GM23338 (cell line): ENCODE results near the gene RNLS. TPM values are rescaled to one million over a fixed set of nuclear protein-coding genes. Genes with fewer than 3 reads are reported as not detected.

Experiments used
- ATAC-seq: fragments of 200-7000 bp; cut with Tn5 transposase; 3 replicates; pipeline ENCODE4 v1.9.1; 2020
- DNase-seq: peaks from one replicate; pipeline ENCODE4 v3.0.0-alpha.2; 2015; ENCODE audit warnings: low spot score
- H2AFZ ChIP-seq: fragments of 200-600 bp; sonication (generic); 2 replicates; pipeline ENCODE4 v1.8.0; 2016; ENCODE audit warnings: antibody characterized with exemption, mild to moderate bottlenecking, moderate library complexity
- H3F3A ChIP-seq: fragments of 200-600 bp; sonication (generic); replicated peaks from 2 replicates; pipeline ENCODE4 v1.8.0; 2017; ENCODE audit warnings: antibody characterized with exemption, mixed run types, low read depth
- H3K27ac ChIP-seq: fragments of 200-600 bp; sonication (generic); 2 replicates; pipeline ENCODE4 v1.6.1; 2016; ENCODE audit warnings: low read depth
- H3K27me3 ChIP-seq: fragments of 200-600 bp; sonication (generic); 2 replicates; pipeline ENCODE4 v1.8.0; 2016; ENCODE audit warnings: mild to moderate bottlenecking, mixed run types, moderate library complexity; ENCODE audit not compliant: insufficient read depth
- H3K36me3 ChIP-seq: fragments of 200-600 bp; sonication (generic); 2 replicates; pipeline ENCODE4 v1.8.0; 2016; ENCODE audit warnings: mild to moderate bottlenecking; ENCODE audit not compliant: insufficient read depth
- H3K4me1 ChIP-seq: fragments of 200-600 bp; sonication (generic); 2 replicates; pipeline ENCODE4 v1.8.0; 2016; ENCODE audit warnings: mild to moderate bottlenecking, moderate library complexity; ENCODE audit not compliant: insufficient read depth
- H3K4me2 ChIP-seq: fragments of 200-600 bp; sonication (generic); 2 replicates; pipeline ENCODE4 v1.7.1; 2017; ENCODE audit warnings: mixed run types
- H3K4me3 ChIP-seq: fragments of 200-600 bp; sonication (generic); 2 replicates; pipeline ENCODE4 v1.6.1; 2016; ENCODE audit warnings: mixed run types
- H3K79me2 ChIP-seq: fragments of 200-600 bp; sonication (generic); replicated peaks from 2 replicates; pipeline ENCODE4 v1.8.0; 2017; ENCODE audit warnings: mild to moderate bottlenecking; ENCODE audit not compliant: insufficient read depth
- H3K9me2 ChIP-seq: fragments of 200-600 bp; sonication (generic); 2 replicates; pipeline ENCODE4 v1.8.0; 2017; ENCODE audit not compliant: insufficient read depth
- H4K20me1 ChIP-seq: fragments of 200-600 bp; sonication (generic); replicated peaks from 2 replicates; pipeline ENCODE4 v1.8.0; 2017; ENCODE audit warnings: mild to moderate bottlenecking; ENCODE audit not compliant: insufficient read depth
- H3K27ac Mint-ChIP-seq: 2 replicates; pipeline ENCODE4 v1.8.0; 2020; ENCODE audit warnings: inconsistent platforms, mild to moderate bottlenecking, moderate library complexity, mixed read lengths
- H3K27me3 Mint-ChIP-seq: 3 replicates; pipeline ENCODE4 v1.8.0; 2022; ENCODE audit warnings: low read depth, mild to moderate bottlenecking, moderate library complexity, mixed read lengths, inconsistent platforms; ENCODE audit not compliant: insufficient read depth, poor library complexity
- H3K36me3 Mint-ChIP-seq: 3 replicates; pipeline ENCODE4 v1.8.0; 2021; ENCODE audit warnings: low read depth, mild to moderate bottlenecking, inconsistent platforms, moderate library complexity, mixed read lengths
- H3K4me1 Mint-ChIP-seq: 3 replicates; pipeline ENCODE4 v1.8.0; 2020; ENCODE audit warnings: mild to moderate bottlenecking, inconsistent platforms, mixed read lengths
- H3K4me3 Mint-ChIP-seq: 3 replicates; pipeline ENCODE4 v1.8.0; 2021; ENCODE audit warnings: moderate library complexity, mild to moderate bottlenecking, inconsistent platforms, mixed read lengths
- H3K9me3 Mint-ChIP-seq: 3 replicates; pipeline ENCODE4 v1.8.0; 2020; ENCODE audit warnings: moderate library complexity, mild to moderate bottlenecking, inconsistent platforms, mixed read lengths
- CREB1 ChIP-seq: fragments of 250-450 bp; sonication (Bioruptor Pico); IDR thresholded peaks from 2 replicates; pipeline ENCODE4 v1.5.0; 2020; ENCODE audit warnings: low read depth, mild to moderate bottlenecking, moderate library complexity
- EZH2 ChIP-seq: fragments of 200-600 bp; sonication (generic); IDR thresholded peaks from one replicate; pipeline ENCODE4 v1.8.0; 2017; ENCODE audit warnings: antibody characterized with exemption, mild to moderate bottlenecking, low read depth; ENCODE audit not compliant: unreplicated experiment
- EZH2phosphoT487 ChIP-seq: fragments of 200-600 bp; sonication (generic); IDR thresholded peaks from one replicate; pipeline ENCODE4 v1.8.1; 2018; ENCODE audit warnings: antibody characterized with exemption; ENCODE audit not compliant: unreplicated experiment
- JUNB ChIP-seq: IDR thresholded peaks from one replicate; pipeline ENCODE4 v1.6.1; 2016; ENCODE audit warnings: antibody characterized with exemption; ENCODE audit not compliant: unreplicated experiment
- NANOG ChIP-seq: IDR thresholded peaks from 2 replicates; pipeline ENCODE4 v1.6.1; 2016; ENCODE audit warnings: antibody characterized with exemption, borderline replicate concordance
- POLR2AphosphoS5 ChIP-seq: IDR thresholded peaks from 2 replicates; pipeline ENCODE4 v1.6.1; 2016; ENCODE audit warnings: antibody characterized with exemption, low read depth
- REST ChIP-seq: IDR thresholded peaks from one replicate; pipeline ENCODE4 v1.6.1; 2018; ENCODE audit warnings: antibody characterized with exemption; ENCODE audit not compliant: unreplicated experiment
- STAT1 ChIP-seq: IDR thresholded peaks from one replicate; pipeline ENCODE4 v1.6.1; 2016; ENCODE audit warnings: antibody characterized with exemption; ENCODE audit not compliant: unreplicated experiment
- ZNF114 ChIP-seq: fragments of 250-450 bp; sonication (Bioruptor Pico); IDR thresholded peaks from 2 replicates; pipeline ENCODE4 v1.5.0; 2020; ENCODE audit warnings: mild to moderate bottlenecking, moderate library complexity
- ZNF331 ChIP-seq: fragments of 250-450 bp; sonication (Bioruptor Pico); IDR thresholded peaks from 2 replicates; pipeline ENCODE4 v1.5.0; 2020; ENCODE audit warnings: low read depth, mild to moderate bottlenecking, moderate library complexity
- polyA plus RNA-seq: library from polyadenylated mRNA; unstranded; fragments of >200 nt; fragmentation: Nextera tagmentation; extraction: Ambion mirVana; gene quantifications from 2 replicates; pipeline ENCODE4 v1.2.1, GENCODE V29; 2016
- total RNA-seq: library from RNA; depleted of rRNA; stranded (reverse); fragments of >200 nt; shearing (Covaris generic); gene quantifications from 2 replicates; pipeline ENCODE4 v1.2.3, GENCODE V29; 2014
- TF ChIP-seq, protein P1 (sequence below): fragments of 250-450 bp; sonication (Bioruptor Pico); IDR thresholded peaks from 2 replicates; pipeline ENCODE4 v1.5.0; 2020; ENCODE audit warnings: mild to moderate bottlenecking, moderate library complexity
- TF ChIP-seq, protein P2 (sequence below), 2 experiments: fragments of 200-600 bp in 1 of 2; sonication (generic) in 1 of 2; conservative IDR thresholded peaks; 2 replicates each; pipeline versions ENCODE4 v1.5.1 to v1.6.1; 2016 to 2017; ENCODE audit warnings: antibody characterized with exemption in 2 of 2, low read depth in 2 of 2, mild to moderate bottlenecking in 2 of 2, moderate library complexity in 1 of 2
- TF ChIP-seq, protein P3 (sequence below): IDR thresholded peaks from 2 replicates; pipeline ENCODE4 v1.6.1; 2016; ENCODE audit warnings: antibody characterized with exemption

RNLS gene
- total and polyA plus RNA-seq, 2 experiments from 2014 or later, result 8.8 to 15.2 TPM

DNA sequence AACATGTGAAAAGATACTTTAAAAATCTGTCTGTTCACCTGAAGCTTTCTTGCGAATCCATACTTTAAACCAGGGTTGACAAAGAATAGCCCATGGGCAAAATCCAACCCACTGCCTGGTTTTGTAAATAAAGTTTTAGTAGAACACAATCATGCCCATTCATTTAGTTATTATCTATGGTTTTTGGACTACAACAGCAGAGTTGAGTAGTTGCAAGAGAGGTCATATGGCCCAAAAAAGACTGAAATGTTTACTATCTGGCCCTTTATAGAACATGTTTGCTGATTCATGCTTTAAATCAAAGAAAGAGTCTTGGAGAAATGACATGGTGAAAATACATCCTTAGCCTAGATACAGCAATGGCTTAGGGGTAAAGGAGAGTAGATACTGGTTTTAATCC is 356.2 kb downstream of the RNLS start:
- H3K4me3 ChIP-seq, result no peak overlapping the region
- no peaks in the 10 kb centered on the region for H3K79me2 ChIP-seq
- no peaks in the 10 kb centered on the region for H3K27me3 Mint-ChIP-seq
- no peaks in the 10 kb centered on the region for H4K20me1 ChIP-seq
- H3F3A ChIP-seq, result no peaks in the 10 kb centered on the region
- no peaks in the 10 kb centered on the region for H3K4me1 ChIP-seq
- H3K27ac ChIP-seq, result no peak overlapping the region
- H3K9me2 ChIP-seq, result 0 out of 2 replicates have a peak, but pooled peaks cover 4% of the 10 kb centered on the region
- H3K36me3 ChIP-seq, result no peaks in the 10 kb centered on the region
- no peak overlapping the region for H3K27ac Mint-ChIP-seq
- H3K36me3 Mint-ChIP-seq, result no peaks in the 10 kb centered on the region
- no peak overlapping the region for H3K4me2 ChIP-seq
- no peak for ATAC-seq
- peaks cover 5% of the 10 kb centered on the region; the same call in 2 of the 3 replicates for H3K4me1 Mint-ChIP-seq
- TF ChIP-seq, protein P1, sequence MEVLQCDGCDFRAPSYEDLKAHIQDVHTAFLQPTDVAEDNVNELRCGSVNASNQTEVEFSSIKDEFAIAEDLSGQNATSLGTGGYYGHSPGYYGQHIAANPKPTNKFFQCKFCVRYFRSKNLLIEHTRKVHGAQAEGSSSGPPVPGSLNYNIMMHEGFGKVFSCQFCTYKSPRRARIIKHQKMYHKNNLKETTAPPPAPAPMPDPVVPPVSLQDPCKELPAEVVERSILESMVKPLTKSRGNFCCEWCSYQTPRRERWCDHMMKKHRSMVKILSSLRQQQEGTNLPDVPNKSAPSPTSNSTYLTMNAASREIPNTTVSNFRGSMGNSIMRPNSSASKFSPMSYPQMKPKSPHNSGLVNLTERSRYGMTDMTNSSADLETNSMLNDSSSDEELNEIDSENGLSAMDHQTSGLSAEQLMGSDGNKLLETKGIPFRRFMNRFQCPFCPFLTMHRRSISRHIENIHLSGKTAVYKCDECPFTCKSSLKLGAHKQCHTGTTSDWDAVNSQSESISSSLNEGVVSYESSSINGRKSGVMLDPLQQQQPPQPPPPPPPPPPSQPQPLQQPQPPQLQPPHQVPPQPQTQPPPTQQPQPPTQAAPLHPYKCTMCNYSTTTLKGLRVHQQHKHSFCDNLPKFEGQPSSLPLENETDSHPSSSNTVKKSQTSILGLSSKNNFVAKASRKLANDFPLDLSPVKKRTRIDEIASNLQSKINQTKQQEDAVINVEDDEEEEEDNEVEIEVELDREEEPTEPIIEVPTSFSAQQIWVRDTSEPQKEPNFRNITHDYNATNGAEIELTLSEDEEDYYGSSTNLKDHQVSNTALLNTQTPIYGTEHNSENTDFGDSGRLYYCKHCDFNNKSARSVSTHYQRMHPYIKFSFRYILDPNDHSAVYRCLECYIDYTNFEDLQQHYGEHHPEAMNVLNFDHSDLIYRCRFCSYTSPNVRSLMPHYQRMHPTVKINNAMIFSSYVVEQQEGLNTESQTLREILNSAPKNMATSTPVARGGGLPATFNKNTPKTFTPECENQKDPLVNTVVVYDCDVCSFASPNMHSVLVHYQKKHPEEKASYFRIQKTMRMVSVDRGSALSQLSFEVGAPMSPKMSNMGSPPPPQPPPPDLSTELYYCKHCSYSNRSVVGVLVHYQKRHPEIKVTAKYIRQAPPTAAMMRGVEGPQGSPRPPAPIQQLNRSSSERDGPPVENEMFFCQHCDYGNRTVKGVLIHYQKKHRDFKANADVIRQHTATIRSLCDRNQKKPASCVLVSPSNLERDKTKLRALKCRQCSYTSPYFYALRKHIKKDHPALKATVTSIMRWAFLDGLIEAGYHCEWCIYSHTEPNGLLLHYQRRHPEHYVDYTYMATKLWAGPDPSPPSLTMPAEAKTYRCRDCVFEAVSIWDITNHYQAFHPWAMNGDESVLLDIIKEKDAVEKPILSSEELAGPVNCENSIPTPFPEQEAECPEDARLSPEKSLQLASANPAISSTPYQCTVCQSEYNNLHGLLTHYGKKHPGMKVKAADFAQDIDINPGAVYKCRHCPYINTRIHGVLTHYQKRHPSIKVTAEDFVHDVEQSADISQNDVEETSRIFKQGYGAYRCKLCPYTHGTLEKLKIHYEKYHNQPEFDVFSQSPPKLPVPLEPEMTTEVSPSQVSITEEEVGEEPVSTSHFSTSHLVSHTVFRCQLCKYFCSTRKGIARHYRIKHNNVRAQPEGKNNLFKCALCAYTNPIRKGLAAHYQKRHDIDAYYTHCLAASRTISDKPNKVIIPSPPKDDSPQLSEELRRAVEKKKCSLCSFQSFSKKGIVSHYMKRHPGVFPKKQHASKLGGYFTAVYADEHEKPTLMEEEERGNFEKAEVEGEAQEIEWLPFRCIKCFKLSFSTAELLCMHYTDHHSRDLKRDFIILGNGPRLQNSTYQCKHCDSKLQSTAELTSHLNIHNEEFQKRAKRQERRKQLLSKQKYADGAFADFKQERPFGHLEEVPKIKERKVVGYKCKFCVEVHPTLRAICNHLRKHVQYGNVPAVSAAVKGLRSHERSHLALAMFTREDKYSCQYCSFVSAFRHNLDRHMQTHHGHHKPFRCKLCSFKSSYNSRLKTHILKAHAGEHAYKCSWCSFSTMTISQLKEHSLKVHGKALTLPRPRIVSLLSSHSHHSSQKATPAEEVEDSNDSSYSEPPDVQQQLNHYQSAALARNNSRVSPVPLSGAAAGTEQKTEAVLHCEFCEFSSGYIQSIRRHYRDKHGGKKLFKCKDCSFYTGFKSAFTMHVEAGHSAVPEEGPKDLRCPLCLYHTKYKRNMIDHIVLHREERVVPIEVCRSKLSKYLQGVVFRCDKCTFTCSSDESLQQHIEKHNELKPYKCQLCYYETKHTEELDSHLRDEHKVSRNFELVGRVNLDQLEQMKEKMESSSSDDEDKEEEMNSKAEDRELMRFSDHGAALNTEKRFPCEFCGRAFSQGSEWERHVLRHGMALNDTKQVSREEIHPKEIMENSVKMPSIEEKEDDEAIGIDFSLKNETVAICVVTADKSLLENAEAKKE, result no peak
- no peak for TF ChIP-seq POLR2AphosphoS5
- no peak for TF ChIP-seq JUNB
- TF ChIP-seq EZH2, result no peak
- no peak for TF ChIP-seq ZNF114 (CRISPR knock-in tag)
- no peak for TF ChIP-seq STAT1
- no peak for TF ChIP-seq ZNF331 (CRISPR knock-in tag)
- no peak for TF ChIP-seq EZH2phosphoT487
- no peak for TF ChIP-seq REST
- TF ChIP-seq NANOG, result no peak
- TF ChIP-seq, protein P2, sequence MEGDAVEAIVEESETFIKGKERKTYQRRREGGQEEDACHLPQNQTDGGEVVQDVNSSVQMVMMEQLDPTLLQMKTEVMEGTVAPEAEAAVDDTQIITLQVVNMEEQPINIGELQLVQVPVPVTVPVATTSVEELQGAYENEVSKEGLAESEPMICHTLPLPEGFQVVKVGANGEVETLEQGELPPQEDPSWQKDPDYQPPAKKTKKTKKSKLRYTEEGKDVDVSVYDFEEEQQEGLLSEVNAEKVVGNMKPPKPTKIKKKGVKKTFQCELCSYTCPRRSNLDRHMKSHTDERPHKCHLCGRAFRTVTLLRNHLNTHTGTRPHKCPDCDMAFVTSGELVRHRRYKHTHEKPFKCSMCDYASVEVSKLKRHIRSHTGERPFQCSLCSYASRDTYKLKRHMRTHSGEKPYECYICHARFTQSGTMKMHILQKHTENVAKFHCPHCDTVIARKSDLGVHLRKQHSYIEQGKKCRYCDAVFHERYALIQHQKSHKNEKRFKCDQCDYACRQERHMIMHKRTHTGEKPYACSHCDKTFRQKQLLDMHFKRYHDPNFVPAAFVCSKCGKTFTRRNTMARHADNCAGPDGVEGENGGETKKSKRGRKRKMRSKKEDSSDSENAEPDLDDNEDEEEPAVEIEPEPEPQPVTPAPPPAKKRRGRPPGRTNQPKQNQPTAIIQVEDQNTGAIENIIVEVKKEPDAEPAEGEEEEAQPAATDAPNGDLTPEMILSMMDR (conservative IDR thresholded peaks at IDR 0.05; ENCODE audit: low read depth in 2 of 2), result no peak
- no peak for TF ChIP-seq CREB1 (CRISPR knock-in tag)
- TF ChIP-seq, protein P3, sequence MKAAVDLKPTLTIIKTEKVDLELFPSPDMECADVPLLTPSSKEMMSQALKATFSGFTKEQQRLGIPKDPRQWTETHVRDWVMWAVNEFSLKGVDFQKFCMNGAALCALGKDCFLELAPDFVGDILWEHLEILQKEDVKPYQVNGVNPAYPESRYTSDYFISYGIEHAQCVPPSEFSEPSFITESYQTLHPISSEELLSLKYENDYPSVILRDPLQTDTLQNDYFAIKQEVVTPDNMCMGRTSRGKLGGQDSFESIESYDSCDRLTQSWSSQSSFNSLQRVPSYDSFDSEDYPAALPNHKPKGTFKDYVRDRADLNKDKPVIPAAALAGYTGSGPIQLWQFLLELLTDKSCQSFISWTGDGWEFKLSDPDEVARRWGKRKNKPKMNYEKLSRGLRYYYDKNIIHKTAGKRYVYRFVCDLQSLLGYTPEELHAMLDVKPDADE, result no peak
- no peaks in the 10 kb centered on the region for H3K27me3 ChIP-seq
- H3K9me3 Mint-ChIP-seq, result no peaks in the 10 kb centered on the region; the same call in 1 of the 3 replicates
- DNase-seq, result no peak
- H2AFZ ChIP-seq, result peak overlapping the region; percentile 44; the same call in 1 of the 2 replicates
- H3K4me3 Mint-ChIP-seq, result no peak overlapping the region
